A673 (cell line): ENCODE measurements around the gene YWHAQ.

ENCODE experiments used
- EZH2 ChIP-seq: fragments of 200-600 bp; sonication (generic); IDR thresholded peaks from 2 replicates; pipeline ENCODE4 v1.6.1; 2017; ENCODE audit warnings: borderline replicate concordance, low read depth, mild to moderate bottlenecking, mixed read lengths, antibody characterized with exemption, low read length; ENCODE audit not compliant: poor library complexity, severe bottlenecking
- TF ChIP-seq, protein P1 (sequence below): fragments of 300-800, 200-600 bp; sonication (generic); conservative IDR thresholded peaks from 2 replicates; pipeline ENCODE4 v1.5.1; 2017; ENCODE audit warnings: low read depth, mild to moderate bottlenecking, antibody characterized with exemption, low read length, moderate library complexity, mixed read lengths

DNA sequence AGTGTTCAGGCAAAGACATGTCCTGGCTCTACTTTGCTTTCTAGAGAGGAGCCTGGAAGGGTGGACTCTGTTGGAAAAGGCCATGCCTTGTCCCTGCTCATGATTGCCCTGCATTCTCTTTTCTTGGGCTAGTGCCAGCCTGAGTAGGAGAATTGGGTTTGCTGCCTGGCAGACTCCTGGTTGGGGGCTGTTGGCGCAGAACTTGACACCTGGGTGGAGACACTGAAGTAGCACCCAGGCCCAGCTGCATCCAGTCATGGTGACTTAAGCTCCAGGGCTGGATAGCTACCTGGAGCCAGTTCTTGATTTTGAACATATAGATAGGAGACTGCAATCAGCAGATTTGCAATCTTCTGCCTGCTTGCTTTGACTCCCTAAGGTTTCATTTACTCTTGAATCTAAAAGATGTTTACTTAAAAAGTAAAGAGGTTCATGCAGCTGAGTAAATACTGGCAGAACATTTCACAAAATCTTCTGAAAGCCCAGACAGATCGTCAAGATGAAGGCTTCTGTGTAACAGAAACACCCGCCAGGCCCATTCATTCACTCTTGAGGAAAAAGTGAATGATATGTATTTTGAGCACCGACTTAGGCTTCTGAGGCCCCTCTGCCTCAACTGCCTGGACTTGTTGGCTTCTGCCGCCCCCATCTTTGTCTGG lies 38.0 kb upstream of the YWHAQ start:
- TF ChIP-seq EZH2: no peak
- TF ChIP-seq, protein P1, sequence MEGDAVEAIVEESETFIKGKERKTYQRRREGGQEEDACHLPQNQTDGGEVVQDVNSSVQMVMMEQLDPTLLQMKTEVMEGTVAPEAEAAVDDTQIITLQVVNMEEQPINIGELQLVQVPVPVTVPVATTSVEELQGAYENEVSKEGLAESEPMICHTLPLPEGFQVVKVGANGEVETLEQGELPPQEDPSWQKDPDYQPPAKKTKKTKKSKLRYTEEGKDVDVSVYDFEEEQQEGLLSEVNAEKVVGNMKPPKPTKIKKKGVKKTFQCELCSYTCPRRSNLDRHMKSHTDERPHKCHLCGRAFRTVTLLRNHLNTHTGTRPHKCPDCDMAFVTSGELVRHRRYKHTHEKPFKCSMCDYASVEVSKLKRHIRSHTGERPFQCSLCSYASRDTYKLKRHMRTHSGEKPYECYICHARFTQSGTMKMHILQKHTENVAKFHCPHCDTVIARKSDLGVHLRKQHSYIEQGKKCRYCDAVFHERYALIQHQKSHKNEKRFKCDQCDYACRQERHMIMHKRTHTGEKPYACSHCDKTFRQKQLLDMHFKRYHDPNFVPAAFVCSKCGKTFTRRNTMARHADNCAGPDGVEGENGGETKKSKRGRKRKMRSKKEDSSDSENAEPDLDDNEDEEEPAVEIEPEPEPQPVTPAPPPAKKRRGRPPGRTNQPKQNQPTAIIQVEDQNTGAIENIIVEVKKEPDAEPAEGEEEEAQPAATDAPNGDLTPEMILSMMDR: no peak
